HL-60 (cell line): Measurements from ENCODE around the gene RNF111.
A peak's percentile ranks its signal among the peaks of the same experiment; 100 is the strongest.

Experiments
- DNase-seq, 2 experiments: peaks; one replicate each; pipeline ENCODE4 v3.0.0-alpha.2; 2010 to 2020; ENCODE audit warnings: low read depth in 1 of 2, low spot score in 1 of 2
- H3K27ac ChIP-seq: fragments of 250-450 bp; sonication (Bioruptor Pico); replicated peaks from 2 replicates; pipeline ENCODE4 v1.5.1; 2020; ENCODE audit warnings: mild to moderate bottlenecking, moderate library complexity
- H3K27me3 ChIP-seq: fragments of 250-450 bp; sonication (Bioruptor Pico); 2 replicates; pipeline ENCODE4 v1.5.1; 2021; ENCODE audit warnings: mild to moderate bottlenecking, moderate library complexity; ENCODE audit not compliant: insufficient read depth, poor library complexity, severe bottlenecking
- H3K4me3 ChIP-seq: replicated peaks from 2 replicates; pipeline ENCODE4 v1.5.1; 2011; ENCODE audit warnings: mild to moderate bottlenecking, control low read depth, low read length; ENCODE audit not compliant: insufficient read depth
- CTCF ChIP-seq: IDR thresholded peaks from one replicate; pipeline ENCODE4 v1.5.1; 2011; ENCODE audit warnings: low read length, control low read depth, inconsistent platforms; ENCODE audit not compliant: insufficient read depth
- GABPA ChIP-seq: IDR thresholded peaks from 2 replicates; pipeline ENCODE4 v1.6.1; 2012; ENCODE audit warnings: low read depth
- POLR2AphosphoS5 ChIP-seq: IDR thresholded peaks from 2 replicates; pipeline ENCODE4 v1.6.1; 2012; ENCODE audit warnings: low read depth
- SPI1 ChIP-seq: IDR thresholded peaks from 2 replicates; pipeline ENCODE4 v1.6.1; 2012; ENCODE audit warnings: low read depth, mild to moderate bottlenecking, borderline replicate concordance
- TF ChIP-seq, protein P1 (sequence below): IDR thresholded peaks from 2 replicates; pipeline ENCODE4 v1.6.1; 2012; ENCODE audit warnings: low read depth; ENCODE audit not compliant: insufficient replicate concordance

The RNF111 gene

DNA sequence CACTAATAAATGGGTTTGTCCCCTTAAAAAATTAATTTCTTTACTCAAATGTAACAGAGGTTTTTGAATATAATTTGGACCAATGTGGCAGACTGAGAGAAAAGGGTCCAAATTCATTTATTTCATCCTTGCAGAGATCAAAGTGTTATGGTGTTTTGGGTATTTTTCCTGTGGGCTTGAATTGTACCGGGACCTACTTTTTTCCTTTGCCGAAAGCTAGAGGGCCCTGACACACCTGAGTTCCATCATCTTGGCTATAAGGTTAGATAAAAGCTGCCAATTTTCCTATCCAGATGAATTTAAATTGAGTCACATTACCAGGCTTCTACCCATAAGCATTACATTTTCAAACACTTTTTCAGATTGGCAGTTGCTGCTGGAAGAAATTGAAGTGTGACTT lies 118.4 kb downstream of the RNF111 start:
- Histone ChIP-seq H3K27ac (peak overlapping the region; percentile 94), H3K27me3 (no peaks in the 10 kb centered on the region), H3K4me3 (peak overlapping the region; percentile 89)
- DNase-seq = no peak
- TF ChIP-seq, protein P1, sequence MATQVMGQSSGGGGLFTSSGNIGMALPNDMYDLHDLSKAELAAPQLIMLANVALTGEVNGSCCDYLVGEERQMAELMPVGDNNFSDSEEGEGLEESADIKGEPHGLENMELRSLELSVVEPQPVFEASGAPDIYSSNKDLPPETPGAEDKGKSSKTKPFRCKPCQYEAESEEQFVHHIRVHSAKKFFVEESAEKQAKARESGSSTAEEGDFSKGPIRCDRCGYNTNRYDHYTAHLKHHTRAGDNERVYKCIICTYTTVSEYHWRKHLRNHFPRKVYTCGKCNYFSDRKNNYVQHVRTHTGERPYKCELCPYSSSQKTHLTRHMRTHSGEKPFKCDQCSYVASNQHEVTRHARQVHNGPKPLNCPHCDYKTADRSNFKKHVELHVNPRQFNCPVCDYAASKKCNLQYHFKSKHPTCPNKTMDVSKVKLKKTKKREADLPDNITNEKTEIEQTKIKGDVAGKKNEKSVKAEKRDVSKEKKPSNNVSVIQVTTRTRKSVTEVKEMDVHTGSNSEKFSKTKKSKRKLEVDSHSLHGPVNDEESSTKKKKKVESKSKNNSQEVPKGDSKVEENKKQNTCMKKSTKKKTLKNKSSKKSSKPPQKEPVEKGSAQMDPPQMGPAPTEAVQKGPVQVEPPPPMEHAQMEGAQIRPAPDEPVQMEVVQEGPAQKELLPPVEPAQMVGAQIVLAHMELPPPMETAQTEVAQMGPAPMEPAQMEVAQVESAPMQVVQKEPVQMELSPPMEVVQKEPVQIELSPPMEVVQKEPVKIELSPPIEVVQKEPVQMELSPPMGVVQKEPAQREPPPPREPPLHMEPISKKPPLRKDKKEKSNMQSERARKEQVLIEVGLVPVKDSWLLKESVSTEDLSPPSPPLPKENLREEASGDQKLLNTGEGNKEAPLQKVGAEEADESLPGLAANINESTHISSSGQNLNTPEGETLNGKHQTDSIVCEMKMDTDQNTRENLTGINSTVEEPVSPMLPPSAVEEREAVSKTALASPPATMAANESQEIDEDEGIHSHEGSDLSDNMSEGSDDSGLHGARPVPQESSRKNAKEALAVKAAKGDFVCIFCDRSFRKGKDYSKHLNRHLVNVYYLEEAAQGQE = no peak
- TF ChIP-seq GABPA = no peak
- no peak for TF ChIP-seq SPI1
- TF ChIP-seq CTCF = no peak
- TF ChIP-seq POLR2AphosphoS5 = no peak

- H3K4me3 ChIP-seq = no peak overlapping the region
- no peaks in the 10 kb centered on the region for H3K27me3 ChIP-seq
- TF ChIP-seq POLR2AphosphoS5 (no peak), CTCF (no peak), GABPA (no peak), SPI1 (no peak)
- TF ChIP-seq, protein P1 = no peak
- no peak overlapping the region for H3K27ac ChIP-seq
- DNase-seq = no peak
Measured at GRCh38 chr15:59111251-59111650, 123.8 kb downstream of the RNF111 start.

DNA sequence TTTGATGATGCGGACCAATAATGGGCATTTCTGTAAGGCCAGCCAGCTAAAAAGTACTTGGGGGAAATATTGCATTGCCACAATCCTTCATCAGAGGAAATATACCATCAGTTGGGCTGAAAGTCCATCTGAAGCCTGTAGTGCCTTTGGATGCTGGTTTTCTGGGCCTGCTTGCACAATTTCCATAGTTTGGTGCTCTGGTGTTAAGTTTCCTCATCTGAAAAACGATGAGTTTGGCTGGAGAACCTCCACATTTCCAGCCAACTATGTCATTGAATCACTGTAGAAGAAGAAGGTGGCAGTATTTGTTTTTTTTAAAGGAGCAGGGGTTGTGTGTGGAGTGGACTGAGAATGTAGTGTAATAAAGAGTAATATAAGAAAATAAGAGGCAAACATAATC lies 127.6 kb downstream of the RNF111 start:
- H3K27me3 ChIP-seq = no peaks in the 10 kb centered on the region
- no peak for TF ChIP-seq POLR2AphosphoS5
- TF ChIP-seq, protein P1 = no peak
- TF ChIP-seq CTCF = no peak
- TF ChIP-seq SPI1 = no peak
- no peak for TF ChIP-seq GABPA
- no peak overlapping the region for H3K27ac ChIP-seq
- H3K4me3 ChIP-seq = no peak overlapping the region
- DNase-seq = no peak
